DMS114 treated with DMSO at 0.1 percent for 48 hours (cell line): ENCODE results near the gene BICC1.
"Not testable (repeated sequence)": the region's sequence is repeated elsewhere in the genome, so short reads cannot be mapped to it uniquely, and the experiment has no call there.

ENCODE experiments used
- DNase-seq: peaks from one replicate; lab custom pipeline; 2025; ENCODE audit not compliant: unreplicated experiment; lab: John Stamatoyannopoulos, UW

Gene BICC1

GRCh38 chr10:58597211-58597610 is 84.5 kb downstream of the BICC1 start:
- DNase-seq: not testable (repeated sequence)

- DNase-seq: no peak
Measured at GRCh38 chr10:58599927-58600553, 87.4 kb downstream of the BICC1 start.

- no peak for DNase-seq
Measured at GRCh38 chr10:58608351-58608750, 95.7 kb downstream of the BICC1 start.

DNA sequence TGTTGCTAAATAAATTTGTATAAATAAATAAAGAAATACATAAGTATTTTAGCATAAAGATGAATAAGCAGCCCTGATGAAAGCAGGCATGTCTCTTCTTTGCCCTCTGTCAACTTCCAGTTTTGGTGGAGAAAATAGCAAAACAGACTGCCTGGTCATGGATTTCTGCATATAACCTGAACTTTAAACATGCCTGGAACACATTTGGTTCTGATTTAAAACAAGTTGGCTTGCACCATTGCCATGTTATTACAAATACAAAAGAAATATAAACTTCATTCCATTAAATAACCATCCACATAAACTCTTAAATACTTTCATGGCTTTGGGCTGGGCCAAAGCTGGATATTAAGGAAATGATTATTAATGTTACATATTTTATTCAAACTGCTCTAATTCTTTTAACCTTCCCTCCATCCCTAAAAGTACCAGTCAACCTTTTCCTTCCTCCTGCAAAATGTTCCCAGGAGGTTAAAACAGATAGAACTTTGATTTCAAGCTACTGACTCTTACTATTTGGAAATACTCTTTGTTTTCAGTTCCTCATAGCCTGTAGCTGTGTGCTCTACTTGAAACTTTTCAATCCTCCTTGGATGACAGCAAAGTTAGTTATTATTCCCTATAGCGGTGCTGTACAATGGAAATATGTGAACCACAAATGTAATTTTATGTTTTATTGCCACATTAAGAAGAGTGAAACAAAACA is 96.3 kb downstream of the BICC1 start:
- no peak for DNase-seq

DNA sequence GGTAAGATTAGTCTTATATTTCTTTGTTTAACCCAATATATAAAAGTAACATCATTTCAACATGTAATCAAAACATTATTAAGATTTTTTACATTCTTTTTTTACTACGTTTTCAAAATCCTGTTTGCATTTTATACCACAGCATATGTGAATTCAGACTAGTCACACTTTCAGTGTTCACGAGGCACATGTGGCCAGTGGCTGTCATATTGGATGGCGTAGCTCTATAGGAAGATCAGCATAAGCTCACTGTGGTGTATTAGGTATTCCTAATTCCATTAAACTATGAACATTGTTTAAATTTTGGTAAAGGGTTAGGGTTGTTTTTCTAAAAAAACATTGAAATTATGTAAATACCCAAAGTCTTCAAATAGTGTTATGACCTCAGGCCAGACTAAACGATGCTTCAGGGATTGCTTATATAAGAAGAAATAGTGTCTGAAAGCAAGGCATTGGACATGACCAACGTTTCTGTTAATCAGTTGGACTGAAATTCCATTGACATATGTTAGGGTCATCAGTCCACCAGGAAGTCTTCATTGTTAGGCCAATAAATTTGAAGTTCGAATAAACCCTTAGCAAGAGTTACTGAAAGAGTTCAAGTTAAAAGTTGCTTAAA is 97.0 kb downstream of the BICC1 start:
- no peak for DNase-seq

DNA sequence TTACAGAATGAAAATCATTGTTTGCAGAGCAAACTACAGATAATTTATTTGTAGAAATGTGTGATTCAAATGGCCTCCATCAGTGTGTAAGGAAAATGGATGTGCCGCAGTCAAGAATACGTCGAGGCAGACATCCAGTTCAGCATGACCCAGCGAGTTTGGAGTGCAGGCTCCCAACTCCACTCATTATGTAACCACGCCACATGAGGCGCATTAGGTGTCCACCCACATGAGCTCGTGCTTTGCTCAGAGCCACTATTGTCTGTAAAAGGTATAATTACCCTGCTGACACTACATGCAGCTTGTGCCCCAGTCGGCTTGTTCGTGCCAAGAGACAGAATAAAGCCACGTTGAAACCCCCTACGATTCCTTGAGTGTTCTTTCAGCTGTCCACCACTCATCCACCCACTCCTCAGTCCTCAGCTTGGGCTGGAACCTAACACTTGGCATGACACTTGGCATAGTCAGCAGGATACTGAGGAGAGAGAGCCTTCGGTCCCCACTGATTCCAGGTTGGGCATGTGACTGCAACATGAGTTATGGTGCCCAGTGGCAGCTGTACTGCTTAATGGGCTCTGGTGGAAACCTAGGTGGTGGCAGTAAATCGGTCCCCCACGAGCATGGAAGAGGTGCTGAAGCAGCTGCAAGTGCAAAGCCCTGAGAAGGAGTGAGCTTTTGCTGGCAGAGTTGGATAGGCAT is 102.7 kb downstream of the BICC1 start:
- DNase-seq: no peak

DNA sequence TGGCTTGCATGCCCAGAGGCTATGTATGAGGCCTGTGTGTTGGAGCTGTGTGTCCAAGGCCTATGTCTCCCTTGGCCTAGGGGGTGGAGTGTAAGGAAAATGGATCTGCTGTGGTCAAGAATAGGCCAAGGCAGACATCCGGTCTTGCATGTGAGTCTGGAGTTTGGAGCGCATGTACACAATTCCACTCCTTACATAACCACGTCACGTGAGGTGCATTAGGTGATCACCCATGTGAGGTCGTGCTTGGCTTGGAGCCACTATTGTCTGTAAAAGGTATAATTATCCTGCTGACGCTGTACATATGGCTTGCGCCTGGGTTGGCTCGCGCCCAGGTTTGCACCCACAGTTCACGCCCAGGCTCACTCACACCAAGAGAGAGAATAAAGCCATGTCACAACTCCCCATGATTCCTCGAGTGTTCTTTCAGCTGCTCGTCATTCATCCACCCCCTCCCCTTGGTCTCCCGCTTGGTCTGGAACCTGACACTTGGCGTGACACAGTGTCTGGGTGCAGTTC is 105.5 kb downstream of the BICC1 start:
- DNase-seq: no peak

GRCh38 chr10:58621379-58622077 is 108.9 kb downstream of the BICC1 start:
- no peak for DNase-seq

- no peak for DNase-seq
Measured at GRCh38 chr10:58622246-58622645, 109.6 kb downstream of the BICC1 start.

DNA sequence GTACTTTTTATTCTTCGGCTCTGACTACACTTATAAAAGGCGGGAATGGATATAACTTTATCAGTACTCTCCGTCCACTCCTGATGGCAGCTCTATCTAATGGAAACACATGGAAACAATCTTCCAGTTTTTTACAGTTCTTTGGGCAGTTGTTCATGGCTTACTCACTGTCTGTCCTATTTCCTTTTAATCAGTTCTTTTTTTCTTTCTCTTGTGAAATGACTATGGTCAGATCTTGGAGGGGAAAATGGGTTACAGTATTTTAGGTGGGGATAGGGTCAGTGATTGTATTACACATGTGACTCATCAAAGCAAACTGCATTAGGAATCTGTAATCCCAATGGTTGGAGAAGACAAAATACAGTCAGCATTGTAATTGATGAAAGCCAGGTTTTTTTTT is 112.4 kb downstream of the BICC1 start:
- DNase-seq: no peak

DNA sequence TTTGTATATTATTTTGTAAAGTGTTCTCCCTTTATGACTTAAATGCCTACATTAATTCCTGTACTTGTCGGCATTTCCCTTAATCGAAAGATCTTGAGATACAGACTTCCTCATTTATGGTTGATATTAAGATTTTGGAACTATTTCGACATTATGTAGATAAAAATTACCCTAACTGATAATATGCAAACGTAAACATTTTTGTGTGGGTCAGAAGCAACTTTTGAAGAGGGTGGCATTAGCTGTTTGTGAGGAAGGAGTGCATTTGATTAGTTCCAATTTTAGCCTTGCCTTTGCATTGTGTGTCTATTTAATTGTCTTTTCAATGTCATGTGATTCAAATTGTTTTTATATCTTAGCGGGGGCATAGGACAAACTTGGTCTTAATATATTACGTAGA is 114.7 kb downstream of the BICC1 start:
- no peak for DNase-seq

DNA sequence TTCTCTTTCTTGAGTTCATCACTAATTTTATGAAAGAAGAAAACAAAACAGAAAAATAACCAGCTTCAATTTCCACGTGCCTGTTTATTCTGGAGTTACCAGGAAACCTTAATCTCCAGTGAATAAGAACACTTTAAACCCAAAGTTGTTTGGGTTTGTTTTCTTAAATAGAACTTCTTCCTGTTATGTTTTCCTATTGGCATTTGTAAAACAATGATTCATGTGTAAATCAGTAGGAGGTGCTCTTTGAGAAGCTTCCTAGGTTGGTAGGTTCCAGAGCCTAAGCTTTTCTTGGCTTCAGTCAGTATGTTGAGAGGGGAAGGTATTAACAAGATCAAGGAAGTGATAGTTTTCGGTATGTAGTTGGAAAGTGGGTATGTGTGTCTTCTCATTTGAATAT is 119.0 kb downstream of the BICC1 start:
- DNase-seq: no peak

GRCh38 chr10:58632216-58632615 is 119.5 kb downstream of the BICC1 start:
- no peak for DNase-seq

- no peak for DNase-seq
Measured at GRCh38 chr10:58637352-58637751, 124.7 kb downstream of the BICC1 start.

- no peak for DNase-seq
Measured at GRCh38 chr10:58638388-58638787, 125.7 kb downstream of the BICC1 start.

DNA sequence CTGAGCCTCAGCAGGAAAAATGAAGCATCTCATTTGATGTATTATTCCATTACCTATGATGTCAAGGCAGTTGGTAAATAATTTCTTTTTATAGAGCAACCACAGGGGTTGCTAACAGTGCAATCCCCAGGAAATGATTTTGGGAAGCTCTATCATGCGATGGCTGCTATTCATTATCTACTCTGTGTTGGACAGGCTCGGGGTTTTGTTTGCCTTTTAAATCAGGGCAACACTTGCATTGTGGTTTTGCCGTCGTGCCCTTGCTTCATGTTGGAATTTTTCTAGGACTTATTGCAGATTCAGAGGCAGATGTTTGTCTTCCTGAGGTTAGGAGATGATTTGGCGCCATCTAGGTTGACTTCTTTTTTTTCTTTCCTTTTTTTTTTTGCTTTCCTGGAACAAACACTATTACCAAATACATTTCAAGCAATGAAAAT is 128.4 kb downstream of the BICC1 start:
- peak; percentile 36 for DNase-seq

DNA sequence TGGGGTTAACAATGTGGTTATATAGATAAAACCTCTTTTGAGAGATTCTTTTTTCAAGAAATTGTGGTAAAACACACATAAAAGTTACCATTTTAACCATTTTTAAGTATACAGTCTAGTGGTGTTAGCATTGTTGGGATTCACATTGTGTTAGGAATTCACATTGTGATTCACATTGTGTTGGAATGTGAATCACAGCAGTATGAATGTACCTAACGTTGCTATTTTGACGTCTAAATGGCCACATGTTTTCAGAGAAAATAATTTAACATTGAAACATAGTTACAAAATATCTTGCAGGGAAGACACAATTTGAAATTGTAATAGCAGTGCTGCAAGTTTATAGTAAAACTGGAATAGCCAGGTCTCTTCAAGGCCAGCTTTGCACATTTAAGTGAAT is 129.0 kb downstream of the BICC1 start:
- DNase-seq: no peak

GRCh38 chr10:58642283-58642682 is 129.6 kb downstream of the BICC1 start:
- no peak for DNase-seq

DNA sequence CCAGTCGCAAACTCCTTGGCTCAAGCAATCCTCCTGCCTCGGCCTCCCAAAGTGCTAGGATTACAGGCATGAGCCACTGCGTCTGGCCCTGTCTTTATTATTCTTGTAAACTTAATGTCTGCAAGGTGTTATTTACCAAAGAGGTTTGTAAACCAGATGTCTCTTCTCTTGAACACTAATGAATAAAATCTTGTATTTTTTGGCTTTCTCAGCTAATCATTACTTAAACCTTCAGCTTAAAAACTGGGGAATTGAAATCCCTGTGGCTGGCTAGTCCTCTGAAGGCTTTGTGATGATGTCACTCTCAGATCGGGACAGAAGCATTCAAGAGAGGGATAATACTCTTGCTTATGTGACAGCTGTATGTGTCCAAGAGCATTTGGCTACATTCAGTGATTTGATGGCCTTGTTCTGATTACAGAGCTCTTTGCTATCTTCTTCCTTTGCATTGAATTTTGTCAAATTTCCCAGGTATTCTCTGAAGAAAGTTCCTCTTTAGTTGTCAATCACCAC is 130.3 kb downstream of the BICC1 start:
- DNase-seq: no peak

DNA sequence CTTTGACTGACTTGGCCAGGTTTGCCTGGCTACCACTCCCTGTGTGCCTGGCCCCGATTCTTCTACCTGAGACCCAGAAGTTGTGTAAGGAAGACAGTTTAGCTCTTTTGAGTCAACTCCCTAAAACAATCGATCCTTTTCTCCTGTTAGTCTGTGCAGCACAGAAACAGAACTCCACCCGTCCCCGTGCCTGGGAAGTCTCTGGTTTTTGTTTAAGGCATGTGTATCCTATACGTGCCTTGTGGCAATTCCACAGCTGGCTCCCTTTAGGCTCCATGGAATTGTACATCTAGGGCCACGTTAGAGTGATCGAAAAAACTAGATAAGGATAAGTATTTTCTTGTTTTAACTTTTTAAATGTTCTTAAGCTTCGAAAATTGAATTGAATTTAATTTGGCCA is 131.6 kb downstream of the BICC1 start:
- DNase-seq: no peak
